Loucy (cell line): ENCODE results near the gene PI16.

ENCODE experiments used
- H2AFZ ChIP-seq: fragments of 200-600 bp; sonication (generic); 2 replicates; pipeline ENCODE4 v1.6.0; 2016; ENCODE audit warnings: antibody characterized with exemption, mild to moderate bottlenecking, low read length, moderate library complexity
- H3F3A ChIP-seq: fragments of 200-600 bp; 2 replicates; pipeline ENCODE4 v1.6.0; 2016; ENCODE audit warnings: antibody characterized with exemption, low read depth, mild to moderate bottlenecking
- H3K27me3 ChIP-seq: fragments of 200-600 bp; sonication (generic); 2 replicates; pipeline ENCODE4 v1.6.1; 2014; ENCODE audit warnings: low read length, mild to moderate bottlenecking; ENCODE audit not compliant: insufficient read depth, poor library complexity, severe bottlenecking
- H3K36me3 ChIP-seq: fragments of 200-600 bp; sonication (generic); 2 replicates; pipeline ENCODE4 v1.6.1; 2016; ENCODE audit warnings: low read length; ENCODE audit not compliant: insufficient read depth
- H3K4me1 ChIP-seq: fragments of 200-600 bp; sonication (generic); 2 replicates; pipeline ENCODE4 v1.5.1; 2014; ENCODE audit warnings: low read length, mild to moderate bottlenecking; ENCODE audit not compliant: insufficient read depth, poor library complexity, severe bottlenecking
- H3K4me2 ChIP-seq: fragments of 200-600 bp; sonication (generic); 2 replicates; pipeline ENCODE4 v1.6.0; 2014; ENCODE audit warnings: antibody characterized with exemption, low read length, low read depth, mild to moderate bottlenecking; ENCODE audit not compliant: poor library complexity, severe bottlenecking
- H3K4me3 ChIP-seq: fragments of 200-600 bp; sonication (generic); 2 replicates; pipeline ENCODE4 v1.5.1; 2014; ENCODE audit warnings: low read length, mild to moderate bottlenecking, mixed read lengths; ENCODE audit not compliant: poor library complexity, severe bottlenecking
- H3K79me2 ChIP-seq: fragments of 200-600 bp; sonication (generic); 2 replicates; pipeline ENCODE4 v1.6.1; 2014; ENCODE audit warnings: low read length; ENCODE audit not compliant: insufficient read depth
- H3K9ac ChIP-seq: fragments of 200-600 bp; sonication (generic); 2 replicates; pipeline ENCODE4 v1.6.0; 2014; ENCODE audit warnings: mild to moderate bottlenecking, low read depth, low read length, moderate library complexity; ENCODE audit not compliant: poor library complexity, severe bottlenecking
- H3K9me2 ChIP-seq: fragments of 200-600 bp; sonication (generic); replicated peaks from 2 replicates; pipeline ENCODE4 v1.6.1; 2016; ENCODE audit warnings: low read depth, low read length, mixed read lengths
- H3K9me3 ChIP-seq: fragments of 200-600 bp; sonication (generic); 2 replicates; pipeline ENCODE4 v1.6.1; 2014; ENCODE audit warnings: mild to moderate bottlenecking, antibody characterized with exemption, low read length, low read depth; ENCODE audit not compliant: insufficient read depth
- H4K20me1 ChIP-seq: fragments of 200-600 bp; sonication (generic); 2 replicates; pipeline ENCODE4 v1.6.0; 2014; ENCODE audit warnings: antibody characterized with exemption, low read length, mild to moderate bottlenecking; ENCODE audit not compliant: insufficient read depth, poor library complexity, severe bottlenecking
- CTCF ChIP-seq: fragments of 200-600 bp; sonication (generic); conservative IDR thresholded peaks from 2 replicates; pipeline ENCODE4 v1.5.1; 2014; ENCODE audit warnings: mild to moderate bottlenecking, antibody characterized with exemption, low read length
- EZH2phosphoT487 ChIP-seq: fragments of 200-600 bp; IDR thresholded peaks from 2 replicates; pipeline ENCODE4 v1.6.1; 2018; ENCODE audit warnings: antibody characterized with exemption, mild to moderate bottlenecking, moderate library complexity, borderline replicate concordance

PI16 gene

GRCh38 chr6:36961441-36962435 lies 7.2 kb downstream of the PI16 start:
- H2AFZ ChIP-seq: no peak overlapping the region
- no peak overlapping the region for H3K9ac ChIP-seq
- H3K4me2 ChIP-seq: no peak overlapping the region
- no peaks in the 10 kb centered on the region for H3K9me2 ChIP-seq
- peaks cover 38% of the 10 kb centered on the region for H3K4me1 ChIP-seq
- no peaks in the 10 kb centered on the region for H3F3A ChIP-seq
- H4K20me1 ChIP-seq: no peaks in the 10 kb centered on the region
- no peaks in the 10 kb centered on the region for H3K79me2 ChIP-seq
- peaks cover 7% of the 10 kb centered on the region for H3K27me3 ChIP-seq
- no peak overlapping the region for H3K4me3 ChIP-seq
- no peaks in the 10 kb centered on the region for H3K9me3 ChIP-seq
- no peak for TF ChIP-seq CTCF
- no peak for TF ChIP-seq EZH2phosphoT487
- peaks cover under 1% of the 10 kb centered on the region; the same call in 1 of the 2 replicates for H3K36me3 ChIP-seq

- no peaks in the 10 kb centered on the region for H3K9me3 ChIP-seq
- TF ChIP-seq EZH2phosphoT487 (no peak), CTCF (no peak)
Observed at GRCh38 chr6:36962874-36963273, 8.3 kb downstream of the PI16 start.

GRCh38 chr6:36963451-36964290 lies 9.1 kb downstream of the PI16 start:
- H3K4me2 ChIP-seq: peak overlapping the region; percentile 38
- no peak overlapping the region for H3K4me3 ChIP-seq
- H3K27me3 ChIP-seq: no peaks in the 10 kb centered on the region
- TF ChIP-seq EZH2phosphoT487 (no peak), CTCF (no peak)
- H3K9me3 ChIP-seq: no peaks in the 10 kb centered on the region
- H3K79me2 ChIP-seq: no peaks in the 10 kb centered on the region
- peak overlapping the region; percentile 23 for H3K9ac ChIP-seq
- no peaks in the 10 kb centered on the region for H4K20me1 ChIP-seq
- H2AFZ ChIP-seq: no peak overlapping the region
- H3F3A ChIP-seq: no peaks in the 10 kb centered on the region
- H3K36me3 ChIP-seq: peaks cover 20% of the 10 kb centered on the region; the same call in 1 of the 2 replicates
- peaks cover 38% of the 10 kb centered on the region for H3K4me1 ChIP-seq
- no peaks in the 10 kb centered on the region for H3K9me2 ChIP-seq

More at GRCh38 chr6:36962874-36963273, 8.3 kb downstream of the PI16 start:
- no peak overlapping the region for H3K4me3 ChIP-seq
- no peak overlapping the region for H3K9ac ChIP-seq
- no peaks in the 10 kb centered on the region for H4K20me1 ChIP-seq
- H3K36me3 ChIP-seq: peaks cover 12% of the 10 kb centered on the region; the same call in 1 of the 2 replicates
- peak overlapping the region; percentile 38 for H3K4me2 ChIP-seq
- no peaks in the 10 kb centered on the region for H3F3A ChIP-seq
- no peaks in the 10 kb centered on the region for H3K79me2 ChIP-seq
- H3K9me2 ChIP-seq: no peaks in the 10 kb centered on the region
- peaks cover 38% of the 10 kb centered on the region for H3K4me1 ChIP-seq
- H2AFZ ChIP-seq: no peak overlapping the region
- no peaks in the 10 kb centered on the region for H3K27me3 ChIP-seq
